Karpas-422 (cell line): ENCODE data around the gene KRABD2.
A peak's percentile ranks its signal among the peaks of the same experiment; 100 is the strongest.
"Not testable (repeated sequence)": the region's sequence is repeated elsewhere in the genome, so short reads cannot be mapped to it uniquely, and the experiment has no call there.

Experiments used
- DNase-seq: peaks from one replicate; pipeline ENCODE4 v3.0.0-alpha.2; 2015
- H2AFZ ChIP-seq: fragments of 200-600 bp; sonication (generic); 2 replicates; pipeline ENCODE4 v1.6.1; 2014; ENCODE audit warnings: antibody characterized with exemption, low read length, mixed read lengths
- H3K27ac ChIP-seq: fragments of 200-600 bp; sonication (generic); 2 replicates; pipeline ENCODE4 v1.5.1; 2014; ENCODE audit warnings: mild to moderate bottlenecking, low read length, moderate library complexity
- H3K27me3 ChIP-seq: fragments of 200-600 bp; sonication (generic); 2 replicates; pipeline ENCODE4 v1.6.1; 2014; ENCODE audit warnings: low read length, mixed read lengths
- H3K36me3 ChIP-seq: fragments of 200-600 bp; sonication (generic); 2 replicates; pipeline ENCODE4 v1.6.1; 2014; ENCODE audit warnings: low read length, mixed read lengths; ENCODE audit not compliant: insufficient read depth
- H3K4me1 ChIP-seq: fragments of 200-600 bp; sonication (generic); 2 replicates; pipeline ENCODE4 v1.6.1; 2014; ENCODE audit warnings: mild to moderate bottlenecking, low read length, mixed read lengths
- H3K4me2 ChIP-seq: fragments of 200-600 bp; sonication (generic); 2 replicates; pipeline ENCODE4 v1.6.1; 2014; ENCODE audit warnings: low read length, low read depth, mild to moderate bottlenecking; ENCODE audit not compliant: poor library complexity, severe bottlenecking
- H3K4me3 ChIP-seq: fragments of 200-600 bp; sonication (generic); 2 replicates; pipeline ENCODE4 v1.5.1; 2014; ENCODE audit warnings: mild to moderate bottlenecking, antibody characterized with exemption, low read length, mixed read lengths
- H3K79me2 ChIP-seq: fragments of 200-600 bp; sonication (generic); 2 replicates; pipeline ENCODE4 v1.6.1; 2014; ENCODE audit warnings: mild to moderate bottlenecking, low read length, mixed read lengths
- H3K9ac ChIP-seq: fragments of 200-600 bp; sonication (generic); 2 replicates; pipeline ENCODE4 v1.6.0; 2014; ENCODE audit warnings: low read length
- H3K9me2 ChIP-seq: fragments of 200-600 bp; sonication (generic), shearing (Covaris generic); replicated peaks from 2 replicates; pipeline ENCODE4 v1.6.0; 2014; ENCODE audit warnings: mild to moderate bottlenecking, low read length, moderate library complexity; ENCODE audit not compliant: insufficient read depth
- H3K9me3 ChIP-seq: fragments of 300-700, 200-600 bp; sonication (generic); 2 replicates; pipeline ENCODE4 v1.6.1; 2014; ENCODE audit warnings: low read length, mixed read lengths
- H4K20me1 ChIP-seq: fragments of 200-600 bp; sonication (generic); 2 replicates; pipeline ENCODE4 v1.6.1; 2014; ENCODE audit warnings: mild to moderate bottlenecking, antibody characterized with exemption, low read length, low read depth; ENCODE audit not compliant: insufficient read depth

KRABD2 gene

DNA sequence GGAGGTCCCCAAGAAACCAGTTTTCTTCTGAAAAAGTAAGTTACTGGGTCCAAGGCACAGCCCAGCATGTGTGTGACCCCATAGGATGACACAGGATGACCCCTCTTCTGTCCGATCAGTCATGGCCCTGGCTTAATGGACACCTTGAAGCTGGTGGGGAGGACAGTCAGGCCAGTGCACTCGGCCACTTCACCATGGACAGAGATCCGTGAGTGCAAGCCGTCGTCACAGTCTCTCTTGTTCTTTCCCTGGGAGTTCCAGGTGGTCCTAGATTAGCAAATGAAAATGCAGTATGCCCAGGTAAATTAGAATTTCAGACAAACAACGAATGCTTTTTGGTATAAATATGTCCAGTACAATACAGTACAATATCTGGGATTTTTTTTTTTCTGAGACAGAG lies 22.5 kb upstream of the KRABD2 start:
- Histone ChIP-seq H4K20me1 (no peaks in the 10 kb centered on the region), H3K27ac (no peak overlapping the region), H3K4me2 (no peak overlapping the region), H3K27me3 (no peaks in the 10 kb centered on the region), H2AFZ (no peak overlapping the region), H3K36me3 (no peaks in the 10 kb centered on the region), H3K9me3 (no peaks in the 10 kb centered on the region), H3K9ac (no peak overlapping the region), H3K79me2 (no peaks in the 10 kb centered on the region), H3K9me2 (no peaks in the 10 kb centered on the region), H3K4me1 (no peaks in the 10 kb centered on the region), H3K4me3 (no peak overlapping the region)
- DNase-seq: no peak

DNA sequence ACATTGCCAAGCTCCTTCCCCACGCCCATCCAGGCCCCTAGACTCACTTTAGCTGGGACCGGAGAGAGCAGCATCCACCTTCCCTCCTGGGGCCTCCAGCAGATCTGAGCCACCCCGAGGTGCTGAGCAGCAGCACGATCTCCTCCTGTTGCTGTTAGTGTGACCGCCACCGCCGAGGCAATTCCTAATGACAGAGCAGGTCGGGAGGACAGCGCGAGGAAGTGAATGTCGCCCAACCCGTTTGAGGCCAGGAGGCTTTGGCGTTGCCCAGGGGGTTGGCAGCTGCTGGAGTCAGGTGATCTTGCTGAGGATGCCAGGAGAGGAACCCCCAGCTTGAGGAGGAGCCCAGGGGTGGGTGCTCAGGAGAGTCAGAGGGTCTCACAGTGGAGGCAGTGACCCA lies 21.1 kb upstream of the KRABD2 start, which contains the start of gene RNF222:
Gene RNF222, minus strand, starts transcription at position 192 of the 400 bp plus-strand sequence. CDS start 4,366 bp downstream, outside the sequence.
- Histone ChIP-seq H3K27ac (no peak within 1 kb of the TSS), H3K79me2 (no peaks in the 10 kb centered on the region), H3K9me3 (no peaks in the 10 kb centered on the region), H2AFZ (no peak within 1 kb of the TSS), H3K4me2 (no peak within 1 kb of the TSS), H3K9ac (no peak within 1 kb of the TSS), H3K36me3 (no peaks in the 10 kb centered on the region), H3K4me1 (peaks cover 5% of the 10 kb centered on the region), H3K27me3 (no peaks in the 10 kb centered on the region), H3K4me3 (no peak within 1 kb of the TSS), H4K20me1 (no peaks in the 10 kb centered on the region), H3K9me2 (no peaks in the 10 kb centered on the region)
- DNase-seq: no peak

DNA sequence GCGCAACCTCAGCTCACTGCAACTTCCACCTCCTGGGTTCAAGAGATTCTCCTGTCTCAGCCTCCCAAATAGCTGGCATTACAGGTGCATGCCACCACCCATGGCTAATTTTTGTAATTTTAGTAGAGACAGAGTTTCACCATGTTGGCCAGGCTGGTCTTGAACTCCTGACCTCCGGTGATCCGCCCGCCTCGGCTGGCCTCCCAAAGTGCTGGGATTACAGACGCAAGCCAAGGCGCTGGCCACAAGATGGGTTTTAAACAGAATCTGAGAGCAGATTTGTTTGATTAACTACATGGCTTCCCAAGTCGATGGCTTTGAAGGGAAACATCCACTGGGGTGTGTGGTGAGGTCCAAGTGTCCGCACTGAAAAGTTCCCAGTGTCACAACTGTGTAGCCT lies 18.0 kb upstream of the KRABD2 start:
- H4K20me1 ChIP-seq, H3K9me2 ChIP-seq, H3K4me1 ChIP-seq, H3K4me3 ChIP-seq, H3K9ac ChIP-seq, H3K27me3 ChIP-seq, H3K9me3 ChIP-seq, H3K27ac ChIP-seq, H2AFZ ChIP-seq, H3K36me3 ChIP-seq, H3K4me2 ChIP-seq, DNase-seq, H3K79me2 ChIP-seq: not testable (repeated sequence)

DNA sequence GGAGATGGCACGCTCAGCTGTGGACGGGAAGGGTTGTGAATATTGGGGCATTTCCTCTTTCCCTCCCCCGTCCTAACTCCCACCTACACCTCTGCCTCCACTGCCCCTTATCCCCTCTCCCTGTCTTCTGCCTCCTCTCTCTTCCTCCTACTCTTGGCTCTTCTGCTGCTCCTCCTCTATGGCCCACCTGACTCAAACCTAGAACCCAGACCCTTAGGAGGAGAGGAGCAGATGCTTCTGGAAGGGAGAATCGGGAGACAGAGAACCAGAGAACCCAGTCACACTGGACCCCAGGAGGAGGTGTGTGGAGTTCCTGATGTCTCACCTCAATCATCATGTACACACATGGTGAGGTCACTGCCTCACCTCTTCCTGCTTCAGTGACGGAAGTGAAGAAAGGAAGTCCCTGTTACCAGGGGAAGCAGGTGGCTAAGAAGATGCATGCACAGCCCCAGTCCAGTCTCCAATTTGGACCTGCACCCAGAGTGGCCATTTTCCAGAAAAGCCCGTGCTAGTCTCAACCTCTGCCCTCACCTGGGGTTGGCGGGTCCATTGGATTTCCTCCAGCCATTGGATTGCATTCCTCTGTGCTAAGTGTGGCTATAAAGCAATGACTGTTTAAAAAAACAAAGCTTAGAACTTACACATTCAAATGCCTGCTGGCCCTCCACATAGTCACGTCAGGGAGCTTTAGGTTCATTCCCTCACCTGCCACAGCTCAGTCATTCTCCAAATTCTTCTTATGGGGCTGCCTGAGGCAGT lies 17.1 kb upstream of the KRABD2 start:
- H3K9ac ChIP-seq: no peak overlapping the region
- H3K27ac ChIP-seq: no peak overlapping the region
- peaks cover 5% of the 10 kb centered on the region for H3K4me1 ChIP-seq
- no peaks in the 10 kb centered on the region for H3K79me2 ChIP-seq
- no peaks in the 10 kb centered on the region for H3K9me2 ChIP-seq
- no peaks in the 10 kb centered on the region for H3K27me3 ChIP-seq
- no peak overlapping the region for H3K4me2 ChIP-seq
- no peak overlapping the region for H3K4me3 ChIP-seq
- no peaks in the 10 kb centered on the region for H3K36me3 ChIP-seq
- no peaks in the 10 kb centered on the region for H3K9me3 ChIP-seq
- DNase-seq: peak; percentile 66
- H4K20me1 ChIP-seq: no peaks in the 10 kb centered on the region
- H2AFZ ChIP-seq: peak overlapping the region; percentile 4; the same call in 1 of the 2 replicates

DNA sequence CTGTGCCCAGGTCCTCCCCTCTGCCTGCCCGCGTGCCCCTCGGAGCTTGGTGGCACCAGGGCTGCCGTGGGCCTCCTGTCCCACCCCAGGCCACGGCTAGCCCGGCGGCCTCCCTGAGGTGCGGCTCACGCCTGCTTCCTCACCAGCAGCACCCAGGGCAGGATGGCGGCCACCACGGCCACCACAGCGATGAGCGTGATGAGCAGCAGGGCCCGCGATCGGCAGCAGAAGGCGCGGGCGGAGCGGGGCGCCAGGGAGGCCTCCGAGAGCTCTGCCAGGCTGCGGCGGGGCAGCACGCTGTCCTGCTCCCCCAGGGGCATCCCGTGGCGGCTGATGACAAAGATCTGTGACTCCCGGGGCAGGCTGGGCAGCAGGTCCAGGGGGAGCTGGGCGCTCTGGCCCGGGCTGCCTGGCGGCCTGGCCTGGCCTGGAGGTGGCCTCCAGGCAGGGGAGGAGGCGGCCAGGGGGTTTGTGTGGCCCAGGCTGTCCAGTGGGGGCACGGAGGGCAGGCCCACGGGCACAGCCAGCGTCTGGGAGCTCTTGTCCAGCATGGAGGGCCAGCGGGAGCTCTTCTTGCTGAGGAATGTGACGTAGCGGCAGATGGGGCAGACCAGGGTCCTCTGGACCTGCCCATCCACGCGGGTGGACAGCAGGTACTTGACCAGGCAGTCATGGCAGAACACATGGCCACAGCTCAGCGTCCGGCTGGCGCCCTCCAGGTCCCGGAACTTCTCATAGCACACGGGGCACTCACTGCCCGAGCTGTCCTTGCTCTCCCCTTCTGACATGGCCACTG lies 16.4 kb upstream of the KRABD2 start:
- H3K36me3 ChIP-seq: no peaks in the 10 kb centered on the region
- no peaks in the 10 kb centered on the region for H3K27me3 ChIP-seq
- no peak overlapping the region; the same call in 1 of the 2 replicates for H2AFZ ChIP-seq
- no peak overlapping the region for H3K4me3 ChIP-seq
- H3K9me3 ChIP-seq: no peaks in the 10 kb centered on the region
- H3K4me1 ChIP-seq: peaks cover 5% of the 10 kb centered on the region
- no peak for DNase-seq
- no peaks in the 10 kb centered on the region for H3K79me2 ChIP-seq
- H4K20me1 ChIP-seq: no peaks in the 10 kb centered on the region
- H3K4me2 ChIP-seq: no peak overlapping the region
- no peak overlapping the region for H3K9ac ChIP-seq
- no peaks in the 10 kb centered on the region for H3K9me2 ChIP-seq
- no peak overlapping the region for H3K27ac ChIP-seq

DNA sequence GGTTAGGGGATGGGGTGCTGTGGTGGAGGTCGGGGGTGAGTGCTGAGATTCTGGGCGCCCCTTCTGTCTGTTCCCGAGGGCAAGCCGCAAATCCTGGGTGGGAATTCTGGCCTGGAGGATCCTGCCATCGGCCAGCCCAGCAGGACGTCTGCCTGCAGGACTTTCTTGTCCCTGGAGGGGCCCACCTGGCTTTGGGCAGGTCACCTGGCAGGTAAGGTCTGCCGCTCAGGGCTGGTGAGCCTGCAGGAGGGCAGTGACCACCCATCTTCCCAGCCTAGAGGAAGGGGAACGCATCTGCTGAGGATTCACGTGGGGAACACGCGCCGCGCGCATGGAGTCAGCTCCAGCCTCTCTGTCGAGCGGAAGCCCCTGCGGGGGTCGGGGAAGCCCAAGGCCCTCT lies 15.8 kb upstream of the KRABD2 start:
- Histone ChIP-seq H4K20me1 (no peaks in the 10 kb centered on the region), H3K27ac (no peak overlapping the region), H3K9me3 (no peaks in the 10 kb centered on the region), H2AFZ (no peak overlapping the region), H3K4me2 (no peak overlapping the region), H3K79me2 (no peaks in the 10 kb centered on the region), H3K36me3 (no peaks in the 10 kb centered on the region), H3K27me3 (no peaks in the 10 kb centered on the region), H3K9ac (no peak overlapping the region), H3K9me2 (no peaks in the 10 kb centered on the region), H3K4me3 (no peak overlapping the region), H3K4me1 (peaks cover 5% of the 10 kb centered on the region)
- no peak for DNase-seq

DNA sequence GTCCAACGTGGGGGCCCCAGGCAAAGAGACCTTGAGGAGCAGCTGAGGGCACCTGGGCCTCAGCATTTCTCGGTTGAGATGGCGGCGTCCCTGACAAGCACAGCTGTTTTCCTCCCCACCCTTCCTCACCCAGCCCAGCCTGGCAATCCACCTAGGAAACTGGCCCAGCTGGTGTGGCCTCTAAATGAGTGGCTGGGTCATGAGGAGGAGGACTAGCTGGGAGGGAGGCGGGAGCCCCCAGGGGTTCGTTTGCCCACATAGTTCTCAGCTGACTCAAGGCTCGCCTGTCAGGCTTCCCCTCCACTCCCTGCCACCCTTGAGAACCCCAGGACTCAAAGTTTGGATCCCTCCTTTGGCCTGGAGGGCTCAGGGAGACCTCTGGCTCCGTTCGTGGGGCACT lies 15.2 kb upstream of the KRABD2 start:
- Histone ChIP-seq H3K27me3 (no peaks in the 10 kb centered on the region), H2AFZ (no peak overlapping the region), H3K4me3 (no peak overlapping the region), H3K9me3 (no peaks in the 10 kb centered on the region), H3K79me2 (no peaks in the 10 kb centered on the region), H3K9ac (no peak overlapping the region), H3K9me2 (no peaks in the 10 kb centered on the region), H3K36me3 (no peaks in the 10 kb centered on the region), H3K27ac (no peak overlapping the region), H3K4me2 (no peak overlapping the region), H3K4me1 (peaks cover 5% of the 10 kb centered on the region), H4K20me1 (no peaks in the 10 kb centered on the region)
- no peak for DNase-seq

DNA sequence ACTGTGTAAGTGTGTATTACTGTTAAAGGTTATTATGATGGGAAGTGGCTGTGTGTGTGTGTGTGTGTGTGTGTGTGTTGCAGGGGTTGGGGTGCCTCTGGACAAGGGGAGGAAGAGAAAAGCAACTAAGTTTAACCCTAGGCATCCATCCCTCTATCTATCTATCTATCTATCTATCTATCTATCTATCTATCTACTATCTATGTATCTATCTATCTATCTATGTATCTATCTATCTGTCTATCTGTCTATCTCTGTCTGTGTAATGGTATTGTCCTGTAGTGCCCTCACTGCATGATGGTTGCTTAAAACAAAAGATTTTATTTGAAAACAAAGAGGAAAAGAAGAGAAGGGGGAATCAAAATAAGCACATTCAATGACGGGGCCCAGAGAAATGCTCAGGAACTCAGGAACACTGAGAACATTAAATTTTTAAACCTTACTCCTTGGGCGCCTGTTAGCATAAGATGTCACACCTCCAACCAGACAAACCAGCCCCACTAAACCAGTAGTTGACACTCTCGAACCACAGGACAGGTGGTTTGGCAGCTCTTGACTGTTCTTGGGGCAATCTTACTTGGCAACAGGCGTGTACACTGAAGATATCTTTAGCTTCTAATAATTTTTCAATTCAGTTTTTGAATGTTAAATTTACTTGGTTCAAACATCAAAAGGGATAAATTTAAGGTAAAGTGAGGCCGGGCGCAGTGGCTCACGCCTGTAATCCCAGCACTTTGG lies 11.6 kb upstream of the KRABD2 start:
- Histone ChIP-seq H3K4me3 (no peak overlapping the region), H3K79me2 (no peaks in the 10 kb centered on the region), H3K9ac (no peak overlapping the region), H3K9me3 (no peaks in the 10 kb centered on the region), H4K20me1 (0 out of 2 replicates have a peak, but pooled peaks cover 3% of the 10 kb centered on the region), H3K4me1 (peaks cover 9% of the 10 kb centered on the region), H3K9me2 (no peaks in the 10 kb centered on the region), H2AFZ (no peak overlapping the region), H3K27me3 (no peaks in the 10 kb centered on the region), H3K36me3 (no peaks in the 10 kb centered on the region), H3K4me2 (no peak overlapping the region), H3K27ac (no peak overlapping the region)
- DNase-seq: no peak
